Smooth muscle cell (in vitro differentiated cells): ENCODE results near the gene HENMT1. TPM values are rescaled to one million over a fixed set of nuclear protein-coding genes. Genes with fewer than 3 reads are reported as not detected.

Experiments used
- DNase-seq: peaks from one replicate; lab custom pipeline; 2025; ENCODE audit not compliant: unreplicated experiment; lab: John Stamatoyannopoulos, UW
- H2AFZ ChIP-seq: fragments of 200-600 bp; sonication (generic); 2 replicates; pipeline ENCODE4 v1.6.0; 2016; ENCODE audit warnings: antibody characterized with exemption, low read depth, mild to moderate bottlenecking
- H3F3A ChIP-seq: fragments of 200-600 bp; sonication (generic); 2 replicates; pipeline ENCODE4 v1.6.0; 2017; ENCODE audit warnings: antibody characterized with exemption, low read depth
- H3K27ac ChIP-seq: fragments of 200-600 bp; sonication (generic); 2 replicates; pipeline ENCODE4 v1.5.1; 2016; ENCODE audit warnings: low read depth, mild to moderate bottlenecking
- H3K27me3 ChIP-seq: fragments of 200-600 bp; sonication (generic); 2 replicates; pipeline ENCODE4 v1.6.1; 2016; ENCODE audit warnings: low read depth, mild to moderate bottlenecking
- H3K36me3 ChIP-seq: fragments of 200-600 bp; sonication (generic); 2 replicates; pipeline ENCODE4 v1.5.1; 2016; ENCODE audit warnings: low read depth
- H3K4me1 ChIP-seq: fragments of 200-600 bp; sonication (generic); 2 replicates; pipeline ENCODE4 v1.5.1; 2016; ENCODE audit warnings: low read depth
- H3K4me2 ChIP-seq: fragments of 200-600 bp; sonication (generic); 2 replicates; pipeline ENCODE4 v1.6.0; 2016; ENCODE audit warnings: mild to moderate bottlenecking
- H3K4me3 ChIP-seq: fragments of 200-600 bp; sonication (generic); 2 replicates; pipeline ENCODE4 v1.5.1; 2016; ENCODE audit warnings: mild to moderate bottlenecking
- H3K79me2 ChIP-seq: fragments of 200-600 bp; sonication (generic); 2 replicates; pipeline ENCODE4 v1.6.0; 2016; ENCODE audit warnings: low read depth, mild to moderate bottlenecking
- H3K9ac ChIP-seq: fragments of 200-600 bp; sonication (generic); 2 replicates; pipeline ENCODE4 v1.6.0; 2016; ENCODE audit warnings: low read depth
- H3K9me3 ChIP-seq: fragments of 200-600 bp; sonication (generic); replicated peaks from 2 replicates; pipeline ENCODE4 v1.5.1; 2016; ENCODE audit warnings: low read depth
- H4K20me1 ChIP-seq: fragments of 200-600 bp; sonication (generic); 2 replicates; pipeline ENCODE4 v1.6.0; 2016; ENCODE audit warnings: low read depth
- WGBS: methylation state at CpG from one replicate; pipeline ENCODE4 v1.1.7; 2016; ENCODE audit warnings: low lambda C conversion rate; 5-methylcytosine and 5-hydroxymethylcytosine counted together
- polyA plus RNA-seq: library from polyadenylated mRNA; unstranded; fragments of >200 nt; fragmentation: Nextera tagmentation; extraction: Ambion mirVana; gene quantifications from 2 replicates; pipeline ENCODE4 v1.2.1, GENCODE V29; 2016
- total RNA-seq: library from RNA; depleted of rRNA; stranded (reverse); fragments of >200 nt; gene quantifications from 2 replicates; pipeline ENCODE4 v1.2.3, GENCODE V29; 2014
- TF ChIP-seq, protein P1 (sequence below): fragments of 200-600 bp; sonication (generic); IDR thresholded peaks from 2 replicates; pipeline ENCODE4 v1.5.1; 2017; ENCODE audit warnings: borderline replicate concordance, mild to moderate bottlenecking, antibody characterized with exemption; ENCODE audit not compliant: insufficient read depth, poor library complexity, severe bottlenecking

HENMT1 gene
- total and polyA plus RNA-seq, 2 experiments from 2014 or later: 1.6 to 3.5 TPM

DNA sequence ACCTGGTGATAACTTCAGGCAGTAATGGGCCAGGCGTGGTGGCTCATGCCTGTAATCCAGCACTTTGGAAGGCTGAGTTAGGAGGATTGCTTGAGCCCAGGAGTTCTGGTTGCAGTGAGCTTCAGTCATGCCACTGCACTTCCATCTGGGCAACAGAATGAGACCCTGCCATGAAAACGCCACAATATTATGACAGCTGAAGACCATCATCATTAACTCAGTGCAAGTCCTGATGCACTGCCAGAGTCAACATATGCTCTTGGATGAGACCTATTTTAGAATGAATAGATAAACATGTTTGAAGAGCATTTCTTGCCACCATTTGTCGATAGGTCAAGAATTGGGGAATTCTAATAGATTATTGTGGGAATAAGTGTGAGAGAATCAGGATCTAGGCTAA lies 26.4 kb downstream of the HENMT1 start:
- Histone ChIP-seq H3F3A (no peaks in the 10 kb centered on the region), H3K9me3 (no peaks in the 10 kb centered on the region), H2AFZ (no peak overlapping the region), H4K20me1 (no peaks in the 10 kb centered on the region), H3K27ac (no peak overlapping the region), H3K36me3 (peaks cover 5% of the 10 kb centered on the region), H3K4me2 (no peak overlapping the region), H3K27me3 (no peaks in the 10 kb centered on the region), H3K4me1 (no peaks in the 10 kb centered on the region), H3K79me2 (no peaks in the 10 kb centered on the region), H3K4me3 (no peak overlapping the region), H3K9ac (no peak overlapping the region)
- WGBS: 96% methylated on average over 3 of the region's 3 CpGs
- TF ChIP-seq, protein P1, sequence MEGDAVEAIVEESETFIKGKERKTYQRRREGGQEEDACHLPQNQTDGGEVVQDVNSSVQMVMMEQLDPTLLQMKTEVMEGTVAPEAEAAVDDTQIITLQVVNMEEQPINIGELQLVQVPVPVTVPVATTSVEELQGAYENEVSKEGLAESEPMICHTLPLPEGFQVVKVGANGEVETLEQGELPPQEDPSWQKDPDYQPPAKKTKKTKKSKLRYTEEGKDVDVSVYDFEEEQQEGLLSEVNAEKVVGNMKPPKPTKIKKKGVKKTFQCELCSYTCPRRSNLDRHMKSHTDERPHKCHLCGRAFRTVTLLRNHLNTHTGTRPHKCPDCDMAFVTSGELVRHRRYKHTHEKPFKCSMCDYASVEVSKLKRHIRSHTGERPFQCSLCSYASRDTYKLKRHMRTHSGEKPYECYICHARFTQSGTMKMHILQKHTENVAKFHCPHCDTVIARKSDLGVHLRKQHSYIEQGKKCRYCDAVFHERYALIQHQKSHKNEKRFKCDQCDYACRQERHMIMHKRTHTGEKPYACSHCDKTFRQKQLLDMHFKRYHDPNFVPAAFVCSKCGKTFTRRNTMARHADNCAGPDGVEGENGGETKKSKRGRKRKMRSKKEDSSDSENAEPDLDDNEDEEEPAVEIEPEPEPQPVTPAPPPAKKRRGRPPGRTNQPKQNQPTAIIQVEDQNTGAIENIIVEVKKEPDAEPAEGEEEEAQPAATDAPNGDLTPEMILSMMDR: no peak
- DNase-seq: no peak

DNA sequence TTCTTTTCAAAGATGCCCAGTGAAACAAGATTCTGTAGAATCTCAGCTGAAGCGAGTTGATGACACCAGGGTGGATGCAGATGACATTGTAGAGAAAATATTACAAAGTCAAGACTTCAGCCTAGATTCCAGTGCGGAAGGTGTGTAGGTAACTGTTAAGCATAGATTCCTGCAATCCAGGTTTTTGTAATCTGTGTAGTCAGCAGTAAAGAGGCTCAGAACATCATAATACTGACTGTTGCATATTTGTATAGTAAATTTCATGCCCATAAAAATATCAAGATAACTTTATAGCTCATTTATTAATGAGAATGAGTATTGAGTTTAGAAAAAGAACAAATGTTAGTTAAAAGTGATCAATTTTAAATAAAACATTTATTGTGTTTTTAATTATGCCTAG lies 32.2 kb downstream of the HENMT1 start:
- H3K27ac ChIP-seq: no peak overlapping the region
- H3K4me3 ChIP-seq: no peak overlapping the region
- H3K36me3 ChIP-seq: no peaks in the 10 kb centered on the region
- TF ChIP-seq, protein P1: no peak
- H2AFZ ChIP-seq: no peak overlapping the region
- no peak for DNase-seq
- no peaks in the 10 kb centered on the region for H3K27me3 ChIP-seq
- no peaks in the 10 kb centered on the region for H3K4me1 ChIP-seq
- no peak overlapping the region for H3K9ac ChIP-seq
- WGBS: 100% methylated on average over 2 of the region's 2 CpGs
- no peaks in the 10 kb centered on the region for H3F3A ChIP-seq
- H3K79me2 ChIP-seq: no peaks in the 10 kb centered on the region
- H4K20me1 ChIP-seq: no peaks in the 10 kb centered on the region
- H3K4me2 ChIP-seq: no peak overlapping the region
- H3K9me3 ChIP-seq: no peaks in the 10 kb centered on the region

DNA sequence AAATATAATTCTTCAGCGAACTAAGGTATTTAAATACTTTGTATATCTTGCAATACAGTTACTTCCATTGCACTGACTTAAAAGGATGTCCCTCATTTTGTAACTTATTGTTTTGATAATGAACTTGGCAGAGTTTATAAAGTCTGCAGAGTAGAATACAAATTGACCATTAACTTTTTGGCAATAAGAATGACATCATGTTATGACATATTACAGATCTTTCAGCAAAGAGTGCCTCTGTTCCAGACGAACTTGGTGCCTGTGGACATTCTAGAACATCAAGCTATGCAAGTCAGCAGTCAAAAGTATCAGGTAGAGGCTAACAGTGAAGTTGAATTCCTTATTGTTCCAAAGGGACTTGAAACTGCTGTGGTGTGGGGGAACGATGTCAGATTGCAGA lies 32.9 kb downstream of the HENMT1 start:
- H3K27me3 ChIP-seq: no peaks in the 10 kb centered on the region
- TF ChIP-seq, protein P1: no peak
- 88% methylated on average over 3 of the region's 3 CpGs for WGBS

DNA sequence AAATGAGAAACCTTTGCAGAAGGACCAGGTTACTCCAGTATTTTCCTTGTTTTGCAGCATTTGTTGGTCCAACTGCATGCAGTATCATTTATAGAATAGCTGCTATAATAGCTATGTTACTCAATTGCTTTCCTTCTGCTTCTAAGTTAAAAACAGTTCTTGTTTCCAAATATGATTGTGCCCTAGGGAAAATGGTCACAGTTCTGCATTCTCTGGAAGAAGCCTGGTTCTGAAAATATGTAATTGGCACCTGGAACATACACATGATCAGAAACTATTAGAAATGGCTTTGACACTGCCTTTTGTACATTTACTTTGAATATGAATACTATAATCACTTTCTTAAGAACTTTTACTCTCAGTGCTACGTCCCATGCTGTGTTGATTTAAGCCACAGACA lies 33.6 kb downstream of the HENMT1 start:
- Histone ChIP-seq H3K4me2 (no peak overlapping the region), H3K36me3 (no peaks in the 10 kb centered on the region), H4K20me1 (no peaks in the 10 kb centered on the region), H3K9me3 (no peaks in the 10 kb centered on the region), H3K9ac (no peak overlapping the region), H3F3A (no peaks in the 10 kb centered on the region), H2AFZ (no peak overlapping the region), H3K4me3 (no peak overlapping the region), H3K79me2 (no peaks in the 10 kb centered on the region), H3K4me1 (no peaks in the 10 kb centered on the region), H3K27ac (no peak overlapping the region), H3K27me3 (no peaks in the 10 kb centered on the region)
- no peak for DNase-seq
- 83% methylated on average over 1 of the region's 1 CpG for WGBS
- TF ChIP-seq, protein P1: no peak

More for the DNA sequence above, 32.9 kb downstream of the HENMT1 start:
- H3K9me3 ChIP-seq: no peaks in the 10 kb centered on the region
- H3K79me2 ChIP-seq: no peaks in the 10 kb centered on the region
- H4K20me1 ChIP-seq: no peaks in the 10 kb centered on the region
- no peaks in the 10 kb centered on the region for H3K36me3 ChIP-seq
- no peak overlapping the region for H3K9ac ChIP-seq
- H3K4me1 ChIP-seq: no peaks in the 10 kb centered on the region
- no peak overlapping the region for H3K27ac ChIP-seq
- DNase-seq: no peak
- H2AFZ ChIP-seq: no peak overlapping the region
- H3K4me2 ChIP-seq: no peak overlapping the region
- H3K4me3 ChIP-seq: no peak overlapping the region
- no peaks in the 10 kb centered on the region for H3F3A ChIP-seq
